ENCODE results near the gene SCN3B.

DNA sequence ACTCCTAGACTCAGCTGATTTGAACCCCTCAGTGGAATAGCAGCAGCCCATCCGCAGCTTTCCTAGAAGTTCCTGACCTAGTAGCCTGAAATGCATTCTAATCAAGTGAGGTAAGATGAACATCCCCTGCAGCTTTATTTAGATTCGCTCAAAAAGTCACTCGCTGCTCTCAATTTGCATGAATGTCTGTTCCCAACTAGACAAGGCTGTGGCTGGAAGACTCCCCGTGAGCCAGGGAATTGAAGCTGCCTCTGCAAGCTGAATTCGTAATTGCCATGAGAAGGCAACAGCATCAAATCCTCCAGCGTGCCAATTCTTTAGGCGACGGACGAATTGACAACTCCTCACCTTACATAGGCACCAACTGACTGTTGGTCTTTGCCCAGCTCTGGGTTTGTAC lies 17.1 kb upstream of the SCN3B start:
- TF ChIP-seq, protein P1, sequence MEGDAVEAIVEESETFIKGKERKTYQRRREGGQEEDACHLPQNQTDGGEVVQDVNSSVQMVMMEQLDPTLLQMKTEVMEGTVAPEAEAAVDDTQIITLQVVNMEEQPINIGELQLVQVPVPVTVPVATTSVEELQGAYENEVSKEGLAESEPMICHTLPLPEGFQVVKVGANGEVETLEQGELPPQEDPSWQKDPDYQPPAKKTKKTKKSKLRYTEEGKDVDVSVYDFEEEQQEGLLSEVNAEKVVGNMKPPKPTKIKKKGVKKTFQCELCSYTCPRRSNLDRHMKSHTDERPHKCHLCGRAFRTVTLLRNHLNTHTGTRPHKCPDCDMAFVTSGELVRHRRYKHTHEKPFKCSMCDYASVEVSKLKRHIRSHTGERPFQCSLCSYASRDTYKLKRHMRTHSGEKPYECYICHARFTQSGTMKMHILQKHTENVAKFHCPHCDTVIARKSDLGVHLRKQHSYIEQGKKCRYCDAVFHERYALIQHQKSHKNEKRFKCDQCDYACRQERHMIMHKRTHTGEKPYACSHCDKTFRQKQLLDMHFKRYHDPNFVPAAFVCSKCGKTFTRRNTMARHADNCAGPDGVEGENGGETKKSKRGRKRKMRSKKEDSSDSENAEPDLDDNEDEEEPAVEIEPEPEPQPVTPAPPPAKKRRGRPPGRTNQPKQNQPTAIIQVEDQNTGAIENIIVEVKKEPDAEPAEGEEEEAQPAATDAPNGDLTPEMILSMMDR (IDR thresholded peaks at IDR 0.05) = no peak
- TF ChIP-seq EZH2 (IDR thresholded peaks at IDR 0.05) (no peak), EZH2phosphoT487 (IDR thresholded peaks at IDR 0.05) (no peak)

Data from neural progenitor cell (in vitro differentiated cells).